Epithelial cell of proximal tubule (primary cell): ENCODE data around the gene PDX1. TPM values are rescaled to one million over a fixed set of nuclear protein-coding genes. Genes with fewer than 3 reads are reported as not detected.

Experiments
- DNase-seq: peaks from one replicate; pipeline ENCODE4 v3.0.0-alpha.2; 2011; ENCODE audit warnings: low read depth
- H3K4me3 ChIP-seq: 2 replicates; pipeline ENCODE4 v1.5.1; 2011; ENCODE audit warnings: low read depth, mild to moderate bottlenecking, low read length
- total RNA-seq: library from RNA; depleted of rRNA; stranded (reverse); fragments of >200 nt; gene quantifications from 2 replicates; pipeline ENCODE4 v1.2.3, GENCODE V29; 2015
- TF ChIP-seq, protein P1 (sequence below): conservative IDR thresholded peaks from 2 replicates; pipeline ENCODE4 v1.5.1; 2012; ENCODE audit warnings: low read depth, mild to moderate bottlenecking, low read length

The PDX1 gene
- total RNA-seq, 1 donor from 2014 or later = not detected

DNA sequence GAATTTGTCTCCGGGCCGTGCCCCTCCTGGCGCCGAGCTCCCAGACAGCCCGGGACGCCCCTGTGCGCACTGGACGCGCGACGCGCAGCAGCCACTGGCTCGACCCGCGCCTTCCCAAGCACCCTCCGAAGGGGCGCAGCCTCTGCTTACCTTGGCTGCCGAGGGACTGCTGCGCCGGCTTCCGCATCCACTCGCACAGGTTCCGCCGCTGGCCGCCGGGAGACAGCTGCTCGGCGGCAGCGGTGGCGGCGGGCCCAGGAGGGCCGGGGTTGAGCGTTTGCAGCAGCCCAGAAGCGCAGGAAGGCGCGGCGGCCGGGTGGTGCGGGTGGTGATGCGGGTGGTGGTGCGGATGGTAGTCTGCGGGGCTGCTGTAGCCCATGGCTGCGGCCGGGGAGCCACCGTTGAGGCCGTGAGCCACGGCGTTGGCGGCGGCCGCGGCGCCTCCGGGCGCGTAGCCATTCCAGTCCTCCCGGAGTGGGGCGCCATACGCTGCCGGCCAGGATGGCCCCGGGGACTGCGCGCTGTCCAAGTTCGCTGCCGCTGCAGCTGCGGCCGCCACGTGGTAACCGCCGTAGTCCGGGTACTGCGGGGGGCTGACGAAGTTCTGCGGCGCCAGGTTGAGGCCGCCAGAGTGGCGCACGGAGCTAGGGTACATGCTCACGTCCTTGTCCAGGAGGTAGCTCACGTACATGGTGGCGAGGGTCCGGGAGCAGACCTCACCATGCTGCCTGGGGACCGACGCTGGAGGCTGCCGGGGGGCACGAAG, 48.7 kb downstream of the PDX1 start:
- no peak for DNase-seq
- H3K4me3 ChIP-seq = no peak overlapping the region
- TF ChIP-seq, protein P1, sequence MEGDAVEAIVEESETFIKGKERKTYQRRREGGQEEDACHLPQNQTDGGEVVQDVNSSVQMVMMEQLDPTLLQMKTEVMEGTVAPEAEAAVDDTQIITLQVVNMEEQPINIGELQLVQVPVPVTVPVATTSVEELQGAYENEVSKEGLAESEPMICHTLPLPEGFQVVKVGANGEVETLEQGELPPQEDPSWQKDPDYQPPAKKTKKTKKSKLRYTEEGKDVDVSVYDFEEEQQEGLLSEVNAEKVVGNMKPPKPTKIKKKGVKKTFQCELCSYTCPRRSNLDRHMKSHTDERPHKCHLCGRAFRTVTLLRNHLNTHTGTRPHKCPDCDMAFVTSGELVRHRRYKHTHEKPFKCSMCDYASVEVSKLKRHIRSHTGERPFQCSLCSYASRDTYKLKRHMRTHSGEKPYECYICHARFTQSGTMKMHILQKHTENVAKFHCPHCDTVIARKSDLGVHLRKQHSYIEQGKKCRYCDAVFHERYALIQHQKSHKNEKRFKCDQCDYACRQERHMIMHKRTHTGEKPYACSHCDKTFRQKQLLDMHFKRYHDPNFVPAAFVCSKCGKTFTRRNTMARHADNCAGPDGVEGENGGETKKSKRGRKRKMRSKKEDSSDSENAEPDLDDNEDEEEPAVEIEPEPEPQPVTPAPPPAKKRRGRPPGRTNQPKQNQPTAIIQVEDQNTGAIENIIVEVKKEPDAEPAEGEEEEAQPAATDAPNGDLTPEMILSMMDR = no peak

DNA sequence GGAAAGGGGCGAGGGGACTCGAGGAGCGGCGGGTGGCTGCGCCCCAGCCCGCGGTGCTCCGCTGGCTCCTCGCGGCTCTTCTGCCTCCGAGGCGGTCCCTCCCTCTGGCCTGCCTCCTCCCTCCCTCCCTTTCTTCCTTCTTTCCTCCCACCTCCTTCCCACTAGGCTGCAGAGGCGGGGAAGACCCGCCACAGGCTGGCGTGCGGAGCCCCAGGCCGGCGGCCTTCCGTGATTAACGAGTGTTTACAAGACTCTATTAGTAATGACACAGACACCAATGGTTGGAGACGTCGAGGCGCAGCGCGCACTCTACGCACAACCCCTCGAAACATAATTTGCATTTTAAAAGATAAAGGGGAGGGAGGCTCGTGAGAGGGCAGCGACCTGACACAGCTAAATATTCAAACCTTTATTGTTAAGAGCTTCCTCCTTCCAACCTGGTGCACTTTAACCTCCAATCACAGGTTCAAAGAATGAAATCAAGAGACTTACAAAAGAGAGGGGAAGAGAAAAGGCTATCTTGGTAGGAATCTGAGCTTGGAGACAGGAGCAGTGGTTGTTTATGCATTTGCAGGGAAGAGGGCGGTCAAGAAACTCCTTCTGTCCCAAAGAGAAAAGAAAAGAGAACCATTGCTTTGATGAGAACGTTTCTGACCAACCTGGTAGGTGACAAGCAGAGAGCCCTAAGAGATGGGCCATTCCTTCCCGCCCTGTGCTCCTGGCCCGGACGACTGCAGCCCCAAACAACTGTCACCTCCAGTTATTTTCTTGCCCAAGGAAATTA, 49.5 kb downstream of the PDX1 start, which contains the start of gene CDX2:
Gene CDX2, minus strand, starts transcription at position 234 of the 784 bp plus-strand sequence. CDS start 309 bp downstream, outside the sequence.
- DNase-seq = no peak
- H3K4me3 ChIP-seq = no peak within 1 kb of the TSS
- TF ChIP-seq, protein P1 = no peak

DNA sequence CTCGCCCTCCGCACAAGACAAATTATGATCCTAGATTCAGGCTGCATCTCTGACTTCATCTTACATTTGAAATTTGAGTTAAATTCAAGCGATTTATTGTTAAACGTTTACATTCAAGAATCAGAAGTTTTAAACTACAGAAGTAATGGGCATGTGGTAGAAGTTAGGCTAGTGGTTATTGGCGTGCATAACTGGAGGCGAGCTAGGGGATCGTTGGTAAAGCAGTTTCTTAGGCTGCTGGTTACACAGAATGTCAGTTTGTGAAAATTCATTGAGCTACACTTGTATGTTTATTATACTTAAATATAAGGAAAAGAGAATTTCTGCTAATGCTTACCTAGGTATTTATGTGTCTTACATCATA, 50.0 kb downstream of the PDX1 start:
- H3K4me3 ChIP-seq = no peak overlapping the region
- DNase-seq = no peak
- TF ChIP-seq, protein P1 = no peak

DNA sequence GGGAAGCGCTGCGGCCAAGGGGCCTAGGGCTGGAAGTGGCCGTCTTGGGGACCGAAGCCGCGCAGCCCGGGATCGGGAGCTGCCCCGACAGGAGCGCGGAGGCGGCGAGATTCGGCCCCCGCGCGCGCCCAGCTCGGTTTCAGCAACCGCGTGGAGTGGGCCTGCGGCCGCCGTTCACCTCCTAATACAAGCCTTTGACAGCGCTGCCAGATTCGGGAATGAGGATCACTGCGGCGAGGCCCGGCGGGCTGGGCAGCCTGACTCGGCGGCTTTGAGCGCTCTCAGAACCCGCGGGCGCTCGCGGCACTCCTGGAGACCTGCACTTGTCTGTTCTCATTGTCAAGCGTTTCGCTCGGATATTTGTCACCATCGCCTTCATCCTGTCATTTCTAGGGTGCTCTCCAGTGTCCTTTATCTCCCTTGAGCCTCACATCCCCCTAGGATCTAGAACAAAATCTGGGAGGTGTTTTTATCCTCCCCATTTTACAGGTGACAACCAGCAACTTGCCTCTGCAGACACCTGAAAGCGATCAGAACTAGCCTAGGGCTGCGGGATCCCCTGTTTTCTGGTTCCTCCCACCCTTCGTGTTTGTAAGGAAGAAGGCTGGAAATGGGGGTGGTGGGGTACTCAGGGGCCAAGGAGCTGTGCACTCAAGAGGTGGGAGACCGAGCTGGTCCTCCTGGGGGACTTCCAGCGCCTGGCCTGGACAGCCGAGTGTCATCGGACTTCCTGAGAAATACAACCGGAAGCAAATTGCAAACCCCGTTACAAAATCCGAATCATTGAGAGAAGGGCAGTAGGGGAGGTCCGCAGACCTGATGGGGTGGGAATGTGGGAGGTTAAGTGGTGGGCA, 50.8 kb downstream of the PDX1 start:
- no peak overlapping the region for H3K4me3 ChIP-seq
- TF ChIP-seq, protein P1 = no peak
- DNase-seq = no peak

DNA sequence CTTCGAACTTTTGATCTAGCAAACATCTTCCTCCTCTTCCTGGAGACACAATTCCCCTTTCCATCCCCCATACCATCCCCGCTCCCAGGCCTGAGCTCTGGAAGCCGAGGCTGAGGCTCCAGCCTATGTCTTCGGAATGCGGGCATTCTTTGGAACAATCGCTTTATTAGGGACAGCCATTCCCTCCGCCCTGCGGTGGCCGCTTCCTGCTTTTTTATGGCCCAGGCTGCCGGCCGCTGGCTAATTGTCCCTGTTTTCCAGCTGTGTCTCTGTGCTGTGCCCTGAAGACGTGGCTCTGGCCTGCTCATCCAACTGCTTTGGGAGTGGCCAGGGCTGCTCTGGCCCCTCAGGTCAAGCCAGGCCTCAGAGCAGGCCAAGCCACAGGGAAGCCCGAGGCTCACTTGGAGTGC, 51.4 kb downstream of the PDX1 start:
- TF ChIP-seq, protein P1 = no peak
- no peak overlapping the region for H3K4me3 ChIP-seq
- no peak for DNase-seq

DNA sequence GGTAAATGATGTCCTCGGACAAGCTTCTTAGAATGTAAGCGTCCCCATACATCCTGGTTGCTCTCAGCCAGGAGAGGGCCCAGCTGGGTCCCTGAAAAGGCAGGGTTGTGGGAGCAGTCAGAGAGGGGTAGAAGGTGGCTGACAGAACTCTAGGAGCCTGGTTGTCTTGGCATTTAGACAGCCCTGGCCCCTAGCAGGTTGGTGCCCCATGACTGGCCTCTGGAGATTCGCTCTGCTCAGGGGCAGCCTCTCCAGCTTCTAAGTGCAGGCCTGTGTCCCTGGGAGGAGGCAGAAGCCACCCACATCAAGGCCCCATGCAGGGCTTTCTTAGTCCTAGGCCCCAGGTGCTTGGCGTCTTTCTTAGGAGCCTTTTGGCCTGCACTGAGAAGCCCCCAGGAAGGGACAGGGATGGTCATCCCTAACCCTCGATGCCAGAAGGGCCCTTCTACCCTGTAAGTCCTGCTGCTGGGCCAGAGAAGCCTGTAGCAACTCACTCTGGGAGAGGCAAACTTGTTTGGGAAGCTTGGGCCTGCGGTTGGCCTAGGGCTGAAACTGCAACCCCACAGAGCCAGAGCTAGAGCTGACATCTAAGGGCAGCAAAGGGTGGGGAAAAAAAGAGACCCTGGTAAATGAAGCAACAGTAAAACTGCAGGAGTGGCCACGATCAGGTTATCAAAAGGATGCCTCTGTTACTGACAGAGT, 52.1 kb downstream of the PDX1 start:
- DNase-seq = no peak
- TF ChIP-seq, protein P1 = no peak
- no peak overlapping the region for H3K4me3 ChIP-seq
